Endothelial cell of umbilical vein (primary cell): ENCODE measurements around the gene PRIMA1. TPM values are rescaled to one million over a fixed set of nuclear protein-coding genes. Genes with fewer than 3 reads are reported as not detected.

Source experiments
- BruUV-seq: library from RNA; stranded (reverse); fragments of 400-500 nt; replicated peaks from 2 replicates; lab custom pipeline; 2021; lab: Mats Ljungman, UMichigan
- CTCF ChIA-PET: fragments of 300-600, 350-600 bp; sonication (Branson Sonifier 250); formaldehyde crosslinking; loops from one replicate; lab custom pipeline; 2021; ENCODE audit warnings: antibody characterized with exemption, inconsistent platforms; lab: Charles Lee
- POLR2A ChIA-PET: fragments of 300-600, 350-600 bp; sonication (Branson Sonifier 250); formaldehyde crosslinking; loops from one replicate; lab custom pipeline; 2021; ENCODE audit warnings: antibody characterized with exemption, inconsistent platforms; lab: Charles Lee
- DNase-seq: peaks from one replicate; pipeline ENCODE4 v3.0.0-alpha.2; 2011; ENCODE audit warnings: low read depth, low spot score
- FAIRE-seq: peaks from 2 replicates; lab custom pipeline; 2011; peaks lifted over from hg19 to GRCh38; lab: Jason Lieb, UNC
- H2AFZ ChIP-seq: 2 replicates; pipeline ENCODE4 v1.6.0; 2012; ENCODE audit warnings: low read depth, low read length, control low read depth, inconsistent platforms
- H3K27ac ChIP-seq: 2 replicates; pipeline ENCODE4 v1.5.1; 2011; ENCODE audit warnings: low read depth, mild to moderate bottlenecking, control low read depth, low read length, moderate library complexity; ENCODE audit not compliant: insufficient read depth
- H3K27me3 ChIP-seq, 2 experiments: 2 replicates each; pipeline versions ENCODE4 v1.6.0 to v1.6.1; 2011; ENCODE audit warnings: low read length in 2 of 2, mixed read lengths in 1 of 2; ENCODE audit not compliant: control insufficient read depth in 2 of 2, insufficient read depth in 2 of 2
- H3K36me3 ChIP-seq, 2 experiments: 2 replicates in 1 of 2; 3 replicates in 1 of 2; pipeline ENCODE4 v1.5.1; 2011; ENCODE audit warnings: low read length in 2 of 2, mild to moderate bottlenecking in 1 of 2, moderate library complexity in 1 of 2; ENCODE audit not compliant: control insufficient read depth in 2 of 2, insufficient read depth in 2 of 2; ENCODE audit errors: extremely low read depth in 1 of 2
- H3K4me1 ChIP-seq: 3 replicates; pipeline ENCODE4 v1.5.1; 2011; ENCODE audit warnings: mild to moderate bottlenecking, low read length; ENCODE audit not compliant: control insufficient read depth, insufficient read depth; ENCODE audit errors: extremely low read depth
- H3K4me2 ChIP-seq: 2 replicates; pipeline ENCODE4 v1.6.1; 2011; ENCODE audit warnings: low read length, control low read depth, mixed read lengths; ENCODE audit not compliant: insufficient read depth
- H3K4me3 ChIP-seq, 3 experiments: fragments of 200-600 bp in 1 of 3; sonication (generic), shearing (Covaris generic) in 1 of 3; replicated peaks in 1 of 3; 2 replicates each; pipeline ENCODE4 v1.5.1; 2011 to 2016; ENCODE audit warnings: control low read depth in 3 of 3, low read length in 3 of 3, mild to moderate bottlenecking in 2 of 3, inconsistent platforms in 1 of 3, low read depth in 1 of 3, moderate library complexity in 1 of 3; ENCODE audit not compliant: insufficient read depth in 1 of 3
- H3K79me2 ChIP-seq: 2 replicates; pipeline ENCODE4 v1.6.0; 2012; ENCODE audit warnings: low read length, inconsistent platforms; ENCODE audit not compliant: control insufficient read depth, insufficient read depth
- H3K9ac ChIP-seq: replicated peaks from 2 replicates; pipeline ENCODE3; 2011; ENCODE audit warnings: low read length, control low read depth; ENCODE audit not compliant: insufficient read depth; ENCODE audit errors: extremely low read depth
- H3K9me1 ChIP-seq: replicated peaks from 3 replicates; pipeline ENCODE4 v1.6.0; 2011; ENCODE audit warnings: mild to moderate bottlenecking, low read length; ENCODE audit not compliant: control insufficient read depth, insufficient read depth; ENCODE audit errors: extremely low read depth
- H3K9me3 ChIP-seq: replicated peaks from 2 replicates; pipeline ENCODE4 v1.5.1; 2012; ENCODE audit warnings: low read length, inconsistent platforms; ENCODE audit not compliant: control insufficient read depth, insufficient read depth
- H4K20me1 ChIP-seq: replicated peaks from 2 replicates; pipeline ENCODE3; 2011; ENCODE audit warnings: mild to moderate bottlenecking, low read length; ENCODE audit not compliant: control insufficient read depth, insufficient read depth; ENCODE audit errors: extremely low read depth
- EZH2 ChIP-seq: IDR thresholded peaks from 2 replicates; pipeline ENCODE4 v1.6.1; 2012; ENCODE audit warnings: borderline replicate concordance, low read depth, mild to moderate bottlenecking, moderate library complexity, low read length, inconsistent platforms; ENCODE audit not compliant: severe bottlenecking
- GATA2 ChIP-seq: IDR thresholded peaks from 2 replicates; pipeline ENCODE4 v1.7.0; 2011; ENCODE audit warnings: low read depth, mild to moderate bottlenecking, moderate library complexity, mixed read lengths, low read length; ENCODE audit not compliant: insufficient read length, insufficient read depth
- JUN ChIP-seq: IDR thresholded peaks from 2 replicates; pipeline ENCODE4 v1.6.1; 2011; ENCODE audit warnings: borderline replicate concordance, low read depth; ENCODE audit not compliant: insufficient read length, insufficient read depth
- MYC ChIP-seq: IDR thresholded peaks from one replicate; pipeline ENCODE4 v1.6.1; 2011; ENCODE audit warnings: mild to moderate bottlenecking, low read depth, low read length
- POLR2A ChIP-seq: IDR thresholded peaks from 2 replicates; pipeline ENCODE4 v1.6.1; 2012; ENCODE audit warnings: low read depth, mild to moderate bottlenecking, control low read depth, low read length
- POLR2AphosphoS5 ChIP-seq: IDR thresholded peaks from 2 replicates; pipeline ENCODE4 v1.6.1; 2012; ENCODE audit warnings: low read depth, mild to moderate bottlenecking, control low read depth, low read length, moderate library complexity; ENCODE audit not compliant: insufficient read depth
- dilution Hi-C: fragments of 300-500 bp; cut with MboI; formaldehyde crosslinking; loops from one replicate; pipeline ENCODE4 v1.15.0; 2019; ENCODE audit warnings: low sequenced_read_pairs; ENCODE audit not compliant: extremely low pct_ligation_motif_present
- intact Hi-C: fragments of 100-400 bp; cut with micrococcal nuclease; formaldehyde crosslinking; loops from one replicate; pipeline ENCODE4 v1.10.0; 2022
- polyA plus RNA-seq, 4 experiments: library from polyadenylated mRNA; depleted of rRNA in 3 of 4; stranded (reverse) in 3 of 4; unstranded in 1 of 4; fragments of >200 nt; gene quantifications; 2 replicates each; pipeline versions ENCODE4 v1.2.1 to v1.2.3, GENCODE V29; 2011 to 2012; ENCODE audit warnings: missing spikeins in 1 of 4
- total RNA-seq: library from RNA; stranded (reverse); gene quantifications from 2 replicates; pipeline ENCODE4 v1.2.3, GENCODE V29; 2021
- TF ChIP-seq, protein P1 (sequence below): IDR thresholded peaks from 2 replicates; pipeline ENCODE4 v1.6.1; 2011; ENCODE audit not compliant: insufficient read depth, insufficient read length
- TF ChIP-seq, protein P2 (sequence below), 2 donors: IDR thresholded peaks; 1 replicate in 1 of 2; 2 replicates in 1 of 2; pipeline ENCODE4 v1.5.1; 2011; ENCODE audit warnings: low read length in 2 of 2, mild to moderate bottlenecking in 2 of 2, moderate library complexity in 2 of 2, control low read depth in 1 of 2, inconsistent platforms in 1 of 2, low read depth in 1 of 2; ENCODE audit not compliant: insufficient read depth in 1 of 2; ENCODE audit errors: extremely low read depth in 1 of 2

The PRIMA1 gene
- total and polyA plus RNA-seq, 2 donors (not counting 3 experiments of a cell fraction or from before 2014, with no cell fraction given): not detected

DNA sequence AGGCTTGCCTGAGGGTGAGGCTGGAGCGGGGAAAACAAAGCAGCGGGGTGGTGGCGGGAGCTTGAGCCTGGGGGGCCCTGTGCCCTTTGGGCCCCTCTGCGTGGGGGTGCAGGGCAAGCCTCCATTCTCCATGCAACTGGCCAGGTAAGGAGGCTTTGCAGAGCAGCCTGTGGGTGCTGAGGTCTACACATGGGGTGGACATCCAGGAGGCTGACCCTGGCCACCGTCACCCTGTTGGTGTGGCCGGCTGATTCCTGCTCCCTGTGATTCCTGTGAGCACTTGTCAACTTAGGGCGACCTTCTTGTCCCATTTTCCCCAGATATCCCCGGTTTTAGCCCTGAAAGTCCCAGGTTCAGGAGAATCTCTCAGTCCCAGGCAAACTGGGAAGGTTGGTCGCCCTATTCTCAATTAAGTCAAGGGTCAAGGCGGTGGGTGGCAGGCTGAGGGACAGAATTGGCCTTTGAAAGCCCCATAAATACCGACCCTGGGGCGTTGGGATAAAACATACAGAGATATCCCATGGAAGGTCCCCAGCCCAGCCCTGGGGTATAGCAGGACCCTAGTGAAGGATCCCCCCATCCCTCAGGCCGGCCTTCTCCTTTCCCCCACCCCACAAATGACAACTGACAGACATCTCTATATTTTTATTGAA lies 70.5 kb downstream of the PRIMA1 start:
- Histone ChIP-seq H3K9ac (no peak overlapping the region), H3K27me3 (no peaks in the 10 kb centered on the region), H3K4me1 (no peaks in the 10 kb centered on the region), H2AFZ (no peak overlapping the region), H3K9me3 (peaks cover 5% of the 10 kb centered on the region), H3K79me2 (no peaks in the 10 kb centered on the region), H3K36me3 (no peaks in the 10 kb centered on the region), H3K9me1 (no peaks in the 10 kb centered on the region), H3K4me3 (no peak overlapping the region), H3K27ac (no peak overlapping the region), H4K20me1 (no peaks in the 10 kb centered on the region), H3K4me2 (no peak overlapping the region)
- TF ChIP-seq EZH2: no peak
- no peak for TF ChIP-seq GATA2
- no peak for TF ChIP-seq MYC
- TF ChIP-seq JUN: no peak
- TF ChIP-seq, protein P1, sequence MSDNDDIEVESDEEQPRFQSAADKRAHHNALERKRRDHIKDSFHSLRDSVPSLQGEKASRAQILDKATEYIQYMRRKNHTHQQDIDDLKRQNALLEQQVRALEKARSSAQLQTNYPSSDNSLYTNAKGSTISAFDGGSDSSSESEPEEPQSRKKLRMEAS: no peak
- TF ChIP-seq POLR2A: no peak
- TF ChIP-seq, protein P2, sequence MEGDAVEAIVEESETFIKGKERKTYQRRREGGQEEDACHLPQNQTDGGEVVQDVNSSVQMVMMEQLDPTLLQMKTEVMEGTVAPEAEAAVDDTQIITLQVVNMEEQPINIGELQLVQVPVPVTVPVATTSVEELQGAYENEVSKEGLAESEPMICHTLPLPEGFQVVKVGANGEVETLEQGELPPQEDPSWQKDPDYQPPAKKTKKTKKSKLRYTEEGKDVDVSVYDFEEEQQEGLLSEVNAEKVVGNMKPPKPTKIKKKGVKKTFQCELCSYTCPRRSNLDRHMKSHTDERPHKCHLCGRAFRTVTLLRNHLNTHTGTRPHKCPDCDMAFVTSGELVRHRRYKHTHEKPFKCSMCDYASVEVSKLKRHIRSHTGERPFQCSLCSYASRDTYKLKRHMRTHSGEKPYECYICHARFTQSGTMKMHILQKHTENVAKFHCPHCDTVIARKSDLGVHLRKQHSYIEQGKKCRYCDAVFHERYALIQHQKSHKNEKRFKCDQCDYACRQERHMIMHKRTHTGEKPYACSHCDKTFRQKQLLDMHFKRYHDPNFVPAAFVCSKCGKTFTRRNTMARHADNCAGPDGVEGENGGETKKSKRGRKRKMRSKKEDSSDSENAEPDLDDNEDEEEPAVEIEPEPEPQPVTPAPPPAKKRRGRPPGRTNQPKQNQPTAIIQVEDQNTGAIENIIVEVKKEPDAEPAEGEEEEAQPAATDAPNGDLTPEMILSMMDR (IDR thresholded peaks at IDR 0.05; ENCODE audit: extremely low read depth in 1 of 2, insufficient read depth in 1 of 2, low read depth in 1 of 2, low read length in 2 of 2): no peak
- TF ChIP-seq POLR2AphosphoS5: no peak
- no peak for FAIRE-seq
- ChIA-PET POLR2A (no interaction called here), CTCF (no interaction called here)
- dilution Hi-C loops: no loop called here
- intact Hi-C loops: no loop called here
- BruUV-seq: no TSS peak
- no peak for DNase-seq
